Osteoblast (primary cell): ENCODE data around the gene PARN. TPM values are rescaled to one million over a fixed set of nuclear protein-coding genes. Genes with fewer than 3 reads are reported as not detected.
"Not testable (repeated sequence)": the region's sequence is repeated elsewhere in the genome, so short reads cannot be mapped to it uniquely, and the experiment has no call there.

Source experiments
- DNase-seq: peaks from one replicate; pipeline ENCODE4 v3.0.0; 2011; ENCODE audit warnings: low spot score, mixed read lengths; ENCODE audit not compliant: insufficient read length; ENCODE audit errors: missing footprints
- H2AFZ ChIP-seq: 2 replicates; pipeline ENCODE4 v1.6.0; 2011; ENCODE audit warnings: mild to moderate bottlenecking, low read length
- H3K27ac ChIP-seq: 2 replicates; pipeline ENCODE4 v1.5.1; 2011; ENCODE audit warnings: mild to moderate bottlenecking, low read depth, low read length, moderate library complexity
- H3K27me3 ChIP-seq: 2 replicates; pipeline ENCODE4 v1.6.0; 2012; ENCODE audit warnings: mild to moderate bottlenecking, control low read depth, inconsistent platforms, low read length, moderate library complexity; ENCODE audit not compliant: insufficient read depth
- H3K36me3 ChIP-seq: 2 replicates; pipeline ENCODE4 v1.5.1; 2011; ENCODE audit warnings: mild to moderate bottlenecking, low read length, control low read depth, moderate library complexity; ENCODE audit not compliant: insufficient read depth
- H3K4me1 ChIP-seq: 2 replicates; pipeline ENCODE4 v1.5.1; 2011; ENCODE audit warnings: mild to moderate bottlenecking, low read length, control low read depth, moderate library complexity; ENCODE audit not compliant: insufficient read depth
- H3K4me2 ChIP-seq: 2 replicates; pipeline ENCODE4 v1.6.0; 2011; ENCODE audit warnings: mild to moderate bottlenecking, low read length; ENCODE audit not compliant: insufficient read depth
- H3K4me3 ChIP-seq: fragments of 200-600 bp; sonication (generic); 3 replicates; pipeline ENCODE4 v1.5.1; 2012; ENCODE audit warnings: mild to moderate bottlenecking, low read length, inconsistent platforms; ENCODE audit not compliant: insufficient read depth
- H3K79me2 ChIP-seq: 2 replicates; pipeline ENCODE4 v1.6.0; 2012; ENCODE audit warnings: mild to moderate bottlenecking, low read length, control low read depth, inconsistent platforms; ENCODE audit not compliant: insufficient read depth
- H3K9me3 ChIP-seq: 2 replicates; pipeline ENCODE4 v1.5.1; 2011; ENCODE audit warnings: low read depth, low read length, control low read depth
- H4K20me1 ChIP-seq: 2 replicates; pipeline ENCODE4 v1.6.0; 2012; ENCODE audit warnings: mild to moderate bottlenecking, low read length, control low read depth; ENCODE audit not compliant: insufficient read depth
- total RNA-seq: library from RNA; depleted of rRNA; stranded (reverse); fragments of >200 nt; gene quantifications from 2 replicates; pipeline ENCODE4 v1.2.3, GENCODE V29; 2012
- TF ChIP-seq, protein P1 (sequence below): IDR thresholded peaks from 2 replicates; pipeline ENCODE4 v1.5.1; 2011; ENCODE audit warnings: mild to moderate bottlenecking, low read depth, low read length, moderate library complexity; ENCODE audit errors: extremely low read depth

The PARN gene
- total RNA-seq, 1 donor, result 40.9 TPM

DNA sequence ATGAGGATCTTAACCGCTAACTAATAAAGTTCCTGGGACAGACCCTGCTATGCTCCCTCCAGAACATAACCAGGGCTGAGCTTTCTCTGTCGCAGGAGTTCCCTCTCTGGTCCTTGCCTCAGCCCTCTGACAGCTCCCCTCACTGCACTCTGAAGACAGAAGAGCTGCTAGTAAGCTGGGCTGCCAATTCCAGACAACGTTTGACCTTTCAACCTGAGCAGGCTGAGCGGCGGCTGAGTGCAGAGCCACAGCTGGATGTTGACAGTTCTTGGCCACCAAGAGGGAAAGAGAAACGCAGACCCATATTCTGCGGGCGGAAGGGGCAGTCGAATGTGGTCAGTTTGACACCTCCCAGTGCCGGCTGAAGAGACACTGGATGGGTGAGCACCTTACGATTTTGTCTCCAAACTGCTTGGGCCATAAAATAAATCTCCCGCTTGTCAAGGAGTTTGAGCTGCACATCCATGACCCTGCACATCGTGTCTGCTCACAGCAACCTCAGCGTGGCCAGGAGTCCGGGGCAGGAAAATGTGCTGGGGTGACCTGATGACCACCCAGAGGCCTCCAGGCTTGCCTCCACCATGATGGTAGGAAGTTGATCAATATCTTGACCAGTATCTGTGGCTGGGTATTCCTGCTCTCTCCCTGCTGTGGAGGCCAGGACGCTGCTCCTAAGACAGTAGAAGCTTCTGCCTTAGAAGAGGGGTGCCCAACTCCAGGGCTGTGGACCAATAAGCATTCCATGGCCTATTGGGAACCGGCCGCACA lies 209.2 kb downstream of the PARN start:
- Histone ChIP-seq H3K27me3 (no peaks in the 10 kb centered on the region), H3K4me1 (no peaks in the 10 kb centered on the region), H3K9me3 (no peaks in the 10 kb centered on the region), H3K27ac (no peak overlapping the region), H4K20me1 (no peaks in the 10 kb centered on the region), H3K4me3 (no peak overlapping the region), H3K79me2 (no peaks in the 10 kb centered on the region), H2AFZ (no peak overlapping the region), H3K36me3 (no peaks in the 10 kb centered on the region), H3K4me2 (no peak overlapping the region)
- no peak for DNase-seq
- TF ChIP-seq, protein P1, sequence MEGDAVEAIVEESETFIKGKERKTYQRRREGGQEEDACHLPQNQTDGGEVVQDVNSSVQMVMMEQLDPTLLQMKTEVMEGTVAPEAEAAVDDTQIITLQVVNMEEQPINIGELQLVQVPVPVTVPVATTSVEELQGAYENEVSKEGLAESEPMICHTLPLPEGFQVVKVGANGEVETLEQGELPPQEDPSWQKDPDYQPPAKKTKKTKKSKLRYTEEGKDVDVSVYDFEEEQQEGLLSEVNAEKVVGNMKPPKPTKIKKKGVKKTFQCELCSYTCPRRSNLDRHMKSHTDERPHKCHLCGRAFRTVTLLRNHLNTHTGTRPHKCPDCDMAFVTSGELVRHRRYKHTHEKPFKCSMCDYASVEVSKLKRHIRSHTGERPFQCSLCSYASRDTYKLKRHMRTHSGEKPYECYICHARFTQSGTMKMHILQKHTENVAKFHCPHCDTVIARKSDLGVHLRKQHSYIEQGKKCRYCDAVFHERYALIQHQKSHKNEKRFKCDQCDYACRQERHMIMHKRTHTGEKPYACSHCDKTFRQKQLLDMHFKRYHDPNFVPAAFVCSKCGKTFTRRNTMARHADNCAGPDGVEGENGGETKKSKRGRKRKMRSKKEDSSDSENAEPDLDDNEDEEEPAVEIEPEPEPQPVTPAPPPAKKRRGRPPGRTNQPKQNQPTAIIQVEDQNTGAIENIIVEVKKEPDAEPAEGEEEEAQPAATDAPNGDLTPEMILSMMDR, result no peak

DNA sequence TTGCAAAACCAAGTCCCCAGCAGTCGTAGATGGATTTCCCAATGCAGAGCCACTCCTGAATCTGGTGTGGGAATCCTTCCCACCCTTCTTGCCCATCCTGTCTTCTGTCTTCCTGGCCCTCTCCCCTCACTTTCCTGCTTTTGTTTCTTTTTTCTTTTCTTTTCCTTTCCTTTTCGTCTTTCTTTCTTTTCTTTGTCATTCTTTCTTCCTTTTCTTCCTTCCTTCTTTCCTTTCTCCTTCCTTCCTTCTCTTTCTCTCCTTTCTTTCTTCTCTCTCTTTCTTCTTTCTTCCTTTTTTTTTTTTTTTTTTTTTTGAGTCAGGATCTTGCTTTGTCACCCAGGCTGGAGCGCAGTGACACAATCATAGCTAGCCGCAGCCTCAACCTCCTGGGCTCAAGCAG lies 209.8 kb downstream of the PARN start:
- not testable (repeated sequence) for DNase-seq, H3K4me1 ChIP-seq, H3K79me2 ChIP-seq

DNA sequence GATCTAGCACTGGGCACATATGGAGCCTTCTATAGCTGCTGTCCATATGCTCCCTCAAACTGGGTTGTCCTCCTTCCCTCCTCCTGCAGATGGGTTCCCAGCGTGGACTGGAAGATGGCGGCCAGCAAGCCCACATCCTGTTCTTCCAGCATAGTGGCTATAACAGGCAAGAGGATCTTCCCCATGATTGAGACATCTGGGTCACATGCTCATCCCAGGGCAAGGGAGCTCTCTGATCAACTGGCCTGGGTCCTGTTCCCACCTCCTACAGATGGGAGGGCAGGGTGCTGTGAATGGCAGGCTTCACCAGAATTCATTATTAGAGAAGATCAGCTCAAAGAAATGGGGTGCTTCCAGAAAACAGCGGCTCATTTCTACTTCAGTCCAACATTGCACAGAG lies 210.2 kb downstream of the PARN start:
- no peaks in the 10 kb centered on the region for H4K20me1 ChIP-seq
- DNase-seq, result no peak
- no peaks in the 10 kb centered on the region for H3K9me3 ChIP-seq
- no peak overlapping the region for H3K4me2 ChIP-seq
- no peak overlapping the region for H3K27ac ChIP-seq
- H3K36me3 ChIP-seq, result no peaks in the 10 kb centered on the region
- H3K4me1 ChIP-seq, result no peaks in the 10 kb centered on the region
- TF ChIP-seq, protein P1, result no peak
- no peak overlapping the region for H3K4me3 ChIP-seq
- H3K27me3 ChIP-seq, result no peaks in the 10 kb centered on the region
- no peaks in the 10 kb centered on the region for H3K79me2 ChIP-seq
- H2AFZ ChIP-seq, result no peak overlapping the region

More for the DNA sequence above, 209.8 kb downstream of the PARN start:
- not testable (repeated sequence) for H3K4me3 ChIP-seq, H3K27me3 ChIP-seq, H3K27ac ChIP-seq, H3K36me3 ChIP-seq, H3K4me2 ChIP-seq, H4K20me1 ChIP-seq, H3K9me3 ChIP-seq, H2AFZ ChIP-seq

DNA sequence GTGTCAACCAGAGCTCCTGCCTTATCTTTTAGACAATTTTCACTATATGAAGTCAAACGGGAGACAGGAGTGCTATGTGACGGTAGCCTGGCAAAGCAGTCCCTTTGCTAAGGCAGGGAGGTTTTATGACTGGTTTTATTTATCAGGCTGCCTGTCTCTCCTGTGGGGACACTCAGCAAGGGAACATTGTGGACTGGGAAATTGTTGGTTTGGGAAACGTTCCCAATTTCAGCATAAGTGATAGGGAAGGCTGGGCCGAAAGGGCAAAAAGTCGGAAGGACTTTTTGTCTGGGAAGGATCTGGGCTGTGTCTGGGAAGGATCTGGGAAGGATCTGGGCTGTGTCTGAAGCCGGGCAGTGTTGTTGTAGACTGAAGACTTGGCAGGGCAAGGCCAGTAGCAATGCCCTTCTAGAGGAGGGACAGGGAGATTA lies 211.2 kb downstream of the PARN start:
- TF ChIP-seq, protein P1, result no peak
- Histone ChIP-seq H3K79me2 (no peaks in the 10 kb centered on the region), H3K9me3 (no peaks in the 10 kb centered on the region), H3K4me2 (no peak overlapping the region), H2AFZ (no peak overlapping the region), H4K20me1 (no peaks in the 10 kb centered on the region), H3K36me3 (no peaks in the 10 kb centered on the region), H3K4me1 (no peaks in the 10 kb centered on the region), H3K27me3 (no peaks in the 10 kb centered on the region), H3K27ac (no peak overlapping the region), H3K4me3 (no peak overlapping the region)
- DNase-seq, result no peak
